GM10248 (cell line): ENCODE measurements around the gene JMJD8.

Experiments
- CTCF ChIA-PET: fragments of 300-600 bp; sonication (Branson Sonifier 250); formaldehyde crosslinking; extraction: SDS; loops from one replicate; lab custom pipeline; 2021; ENCODE audit warnings: antibody characterized with exemption; lab: Yijun Ruan, JAX
- POLR2A ChIA-PET: fragments of 350-650 bp; sonication (Branson Sonifier 250); formaldehyde crosslinking; extraction: SDS; loops from one replicate; lab custom pipeline; 2020; ENCODE audit warnings: antibody characterized with exemption; lab: Yijun Ruan, JAX
- DNase-seq: peaks from one replicate; pipeline ENCODE4 v3.0.0; 2012; ENCODE audit errors: extremely low spot score
- TF ChIP-seq, protein P1 (sequence below): IDR thresholded peaks from 2 replicates; pipeline ENCODE4 v1.5.1; 2012; ENCODE audit warnings: mild to moderate bottlenecking, low read depth; ENCODE audit errors: extremely low read depth, missing control alignments, control extremely low read depth

Gene JMJD8

GRCh38 chr16:659618-660017 is 24.5 kb downstream of the JMJD8 start:
- TF ChIP-seq, protein P1, sequence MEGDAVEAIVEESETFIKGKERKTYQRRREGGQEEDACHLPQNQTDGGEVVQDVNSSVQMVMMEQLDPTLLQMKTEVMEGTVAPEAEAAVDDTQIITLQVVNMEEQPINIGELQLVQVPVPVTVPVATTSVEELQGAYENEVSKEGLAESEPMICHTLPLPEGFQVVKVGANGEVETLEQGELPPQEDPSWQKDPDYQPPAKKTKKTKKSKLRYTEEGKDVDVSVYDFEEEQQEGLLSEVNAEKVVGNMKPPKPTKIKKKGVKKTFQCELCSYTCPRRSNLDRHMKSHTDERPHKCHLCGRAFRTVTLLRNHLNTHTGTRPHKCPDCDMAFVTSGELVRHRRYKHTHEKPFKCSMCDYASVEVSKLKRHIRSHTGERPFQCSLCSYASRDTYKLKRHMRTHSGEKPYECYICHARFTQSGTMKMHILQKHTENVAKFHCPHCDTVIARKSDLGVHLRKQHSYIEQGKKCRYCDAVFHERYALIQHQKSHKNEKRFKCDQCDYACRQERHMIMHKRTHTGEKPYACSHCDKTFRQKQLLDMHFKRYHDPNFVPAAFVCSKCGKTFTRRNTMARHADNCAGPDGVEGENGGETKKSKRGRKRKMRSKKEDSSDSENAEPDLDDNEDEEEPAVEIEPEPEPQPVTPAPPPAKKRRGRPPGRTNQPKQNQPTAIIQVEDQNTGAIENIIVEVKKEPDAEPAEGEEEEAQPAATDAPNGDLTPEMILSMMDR, result no peak
- POLR2A ChIA-PET, result no interaction called here
- CTCF ChIA-PET, result interaction anchor here (0.8 to 7.3 kb wide), 3 partner anchors 9 to 22 kb away, joined by 3 to 57 read pairs (median 12); partner anchors contain the start of genes RHBDL1, STUB1 and WDR90
- DNase-seq, result no peak

- no peak for DNase-seq
- CTCF ChIA-PET, result interaction anchor here (0.8 to 7.3 kb wide), 4 partner anchors 8 to 23 kb away, joined by 3 to 57 read pairs (median 8); partner anchors contain the start of genes RHBDL1, RHOT2, STUB1 and WDR90
- TF ChIP-seq, protein P1, result no peak
- POLR2A ChIA-PET, result no interaction called here
These were observed 25.2 kb downstream of the JMJD8 start for GRCh38 chr16:658679-659571.

DNA sequence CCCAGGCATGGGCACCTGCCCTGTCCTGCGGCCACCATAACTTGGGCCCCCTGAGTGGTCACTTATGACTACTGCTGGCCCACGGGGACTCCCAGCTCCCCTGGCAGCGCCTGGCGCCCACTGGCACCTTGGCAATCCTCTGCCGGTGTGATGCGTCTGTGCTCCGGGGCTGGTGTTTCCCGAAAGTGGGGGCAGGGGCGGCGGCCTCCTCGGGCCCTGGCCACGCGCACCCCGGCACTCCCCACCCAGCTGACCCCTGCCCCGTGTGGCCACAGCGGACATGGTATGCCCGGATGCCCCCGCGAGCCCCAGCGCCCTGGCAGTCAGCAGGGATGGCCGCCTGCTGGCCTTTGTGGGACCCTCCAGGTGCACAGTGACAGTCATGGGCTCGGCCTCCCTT is 26.6 kb downstream of the JMJD8 start:
- ChIA-PET CTCF (interaction anchor here (1.1 to 1.2 kb wide), 2 partner anchors 10 kb away, joined by 3 to 6 read pairs; no protein-coding TSS in a partner anchor), POLR2A (no interaction called here)
- TF ChIP-seq, protein P1, result no peak
- no peak for DNase-seq

DNA sequence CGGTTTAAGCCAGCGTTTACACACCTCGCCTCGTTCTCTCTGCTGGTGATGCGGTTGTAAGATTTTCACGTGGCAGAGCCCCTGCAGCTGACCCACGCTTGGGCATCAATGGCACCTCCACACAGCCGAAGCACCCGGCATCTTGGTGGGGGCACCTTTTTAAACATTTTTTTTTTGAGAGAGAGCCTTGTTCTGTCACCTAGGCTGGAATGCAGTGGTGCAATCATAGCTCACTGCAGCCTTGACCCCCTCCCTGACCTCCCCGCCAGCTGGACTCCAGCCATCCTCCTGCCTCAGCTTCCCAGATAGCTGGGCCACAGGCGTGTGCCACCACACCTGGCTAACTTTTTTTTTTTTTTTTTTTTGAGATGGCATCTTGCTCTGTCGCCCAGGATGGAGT is 30.1 kb downstream of the JMJD8 start:
- TF ChIP-seq, protein P1, result no peak
- ChIA-PET CTCF (interaction anchor here (0.8 to 8.2 kb wide), 2 partner anchors 8 to 13 kb away, joined by 3 to 57 read pairs; no protein-coding TSS in a partner anchor), POLR2A (no interaction called here)
- DNase-seq, result no peak

DNA sequence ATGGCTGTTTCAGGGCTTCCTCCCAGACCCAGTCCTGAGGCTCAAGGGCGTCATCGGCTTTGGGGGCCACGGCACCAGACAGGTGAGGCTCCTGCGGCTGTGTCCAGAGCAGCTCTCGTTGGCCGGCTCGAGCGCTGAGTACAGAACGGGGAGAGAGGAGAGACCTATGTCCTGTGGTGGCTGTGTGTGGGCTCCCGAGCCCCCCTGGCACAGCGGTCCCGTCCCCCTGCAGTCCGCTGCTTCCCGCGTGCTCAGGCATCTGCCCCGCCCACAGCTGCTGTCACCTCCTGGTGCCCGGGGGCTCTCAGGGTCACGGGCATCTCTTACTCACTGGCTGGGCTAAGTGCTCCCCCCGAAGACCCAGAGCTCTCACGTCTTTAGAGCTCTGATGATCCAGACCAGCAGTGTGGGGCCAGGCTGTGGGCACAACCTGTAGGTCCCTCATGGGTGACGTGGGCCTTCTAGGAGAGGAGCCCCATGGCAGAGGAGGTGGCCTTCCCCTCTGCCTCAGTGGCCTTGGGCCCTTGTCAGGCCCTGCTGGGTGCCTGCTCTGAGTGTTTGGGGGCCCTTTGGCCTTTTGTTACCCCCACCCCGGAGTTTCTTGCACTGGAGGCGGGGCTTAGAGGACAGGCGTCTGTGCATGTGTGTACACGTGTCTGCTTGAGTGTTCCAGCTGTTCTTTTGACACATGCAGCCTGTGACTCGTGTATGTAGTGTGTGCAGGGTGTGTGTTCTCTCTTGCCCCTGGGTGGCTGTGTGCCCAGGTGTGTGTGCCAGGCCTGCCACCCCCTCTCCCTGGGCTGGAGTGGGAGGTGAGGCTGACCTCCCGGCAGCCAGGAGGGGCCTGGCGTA is 31.5 kb downstream of the JMJD8 start:
- CTCF ChIA-PET, result interaction anchor here (1.0 to 8.2 kb wide), 3 partner anchors 9 to 269 kb away, joined by 3 to 57 read pairs (median 3); no protein-coding TSS in a partner anchor
- POLR2A ChIA-PET, result no interaction called here
- TF ChIP-seq, protein P1, result no peak
- DNase-seq, result no peak

- CTCF ChIA-PET, result interaction anchor here (1.0 to 8.2 kb wide), 3 partner anchors 8 to 268 kb away, joined by 3 to 57 read pairs (median 3); no protein-coding TSS in a partner anchor
- TF ChIP-seq, protein P1, result no peak
- DNase-seq, result no peak
- POLR2A ChIA-PET, result no interaction called here
These were observed 32.3 kb downstream of the JMJD8 start for GRCh38 chr16:651844-652243.
